K562 treated with DMSO at 1 percent for 24 hours (cell line): ENCODE measurements around the gene AKAP5. TPM values are rescaled to one million over a fixed set of nuclear protein-coding genes. Genes with fewer than 3 reads are reported as not detected.

Source experiments
- total RNA-seq: library from RNA; unstranded; fragments of 300-600 nt; gene quantifications from 2 replicates; pipeline ENCODE4 v1.2.3, GENCODE V29; 2022; ENCODE audit warnings: low read depth; ENCODE audit not compliant: insufficient read depth

The AKAP5 gene, protein sequence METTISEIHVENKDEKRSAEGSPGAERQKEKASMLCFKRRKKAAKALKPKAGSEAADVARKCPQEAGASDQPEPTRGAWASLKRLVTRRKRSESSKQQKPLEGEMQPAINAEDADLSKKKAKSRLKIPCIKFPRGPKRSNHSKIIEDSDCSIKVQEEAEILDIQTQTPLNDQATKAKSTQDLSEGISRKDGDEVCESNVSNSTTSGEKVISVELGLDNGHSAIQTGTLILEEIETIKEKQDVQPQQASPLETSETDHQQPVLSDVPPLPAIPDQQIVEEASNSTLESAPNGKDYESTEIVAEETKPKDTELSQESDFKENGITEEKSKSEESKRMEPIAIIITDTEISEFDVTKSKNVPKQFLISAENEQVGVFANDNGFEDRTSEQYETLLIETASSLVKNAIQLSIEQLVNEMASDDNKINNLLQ
- total RNA-seq, result 0.29 and 0.42 TPM in 2 replicates

DNA sequence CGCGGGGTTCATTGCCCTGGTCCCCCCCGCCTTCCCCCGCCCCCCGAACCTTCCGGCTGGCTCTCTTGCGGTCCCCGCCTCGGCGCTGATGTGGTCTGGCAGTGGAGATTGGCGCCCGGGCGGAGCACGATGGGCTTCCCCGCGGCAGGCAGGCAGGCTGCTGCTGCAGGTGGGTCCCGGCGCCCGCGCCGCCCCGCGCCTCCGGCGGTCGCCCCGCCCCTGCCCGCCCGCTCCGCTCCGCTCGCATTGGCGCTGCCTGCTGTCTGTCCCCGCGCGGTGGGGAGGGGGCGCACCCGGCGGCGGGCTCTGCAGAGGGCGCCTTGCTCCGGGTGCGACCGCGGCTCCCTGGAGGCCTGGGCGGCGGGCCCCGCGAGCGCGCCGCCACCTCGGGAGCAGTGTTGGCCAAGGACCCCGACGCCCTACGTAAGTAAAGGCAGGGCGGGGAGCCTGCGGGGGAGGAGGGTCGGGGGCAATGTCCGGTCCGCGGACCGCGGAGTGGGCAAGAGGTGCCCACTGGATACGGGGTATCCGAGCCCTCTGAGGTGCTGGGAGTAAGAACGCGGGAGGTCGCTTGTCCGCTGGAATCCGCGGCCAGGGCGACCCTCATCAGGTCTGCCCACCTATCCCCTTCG lies at the start of gene AKAP5:
TSS of gene AKAP5 (plus strand) at position 309 of the 632 bp plus-strand sequence. CDS start 2,896 bp downstream, outside the sequence.

GRCh38 chr14:64503434-64504309 lies 38.4 kb downstream of the AKAP5 start, which contains the start of gene ZBTB25:
TSS of gene ZBTB25 (minus strand) at chr14:64503838. CDS start at chr14:64490533, 13,305 bp downstream.

DNA sequence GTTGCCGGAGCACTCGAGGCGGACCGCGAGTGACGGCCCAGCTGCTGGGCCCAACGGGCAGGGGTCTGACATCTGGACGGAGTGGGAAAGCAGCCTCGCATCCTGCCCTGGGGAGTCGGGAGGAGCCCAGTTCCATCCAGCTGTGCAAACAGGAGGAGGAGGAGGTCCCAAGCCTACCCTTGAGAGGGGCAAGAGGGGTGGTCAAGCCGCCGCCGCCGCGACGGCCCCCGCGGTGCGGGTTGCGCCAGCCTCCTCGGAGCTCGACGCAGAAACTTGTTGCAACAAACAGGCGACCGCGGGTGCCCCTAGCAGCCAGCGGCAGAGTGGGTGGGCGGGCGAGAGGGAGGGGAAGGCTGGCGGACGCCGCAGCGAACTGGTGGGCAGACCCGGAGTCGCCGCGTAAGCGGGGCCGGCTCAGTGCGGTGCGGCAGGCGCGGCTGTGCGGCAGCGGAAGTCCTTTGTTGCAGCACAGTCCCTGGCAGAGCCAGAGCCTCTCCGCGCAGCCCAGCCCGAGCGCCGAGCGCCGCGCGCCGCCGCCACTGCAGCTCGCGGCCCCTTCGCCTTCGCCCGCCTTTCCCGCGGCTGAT lies 39.1 kb downstream of the AKAP5 start, which contains the start of gene ZBTB1:
TSS of gene ZBTB1 (plus strand) at position 461 of the 587 bp plus-strand sequence. CDS start 16,735 bp downstream, outside the sequence.

Other genes starting within 250 kb of the AKAP5 start
- gene ESR2, start 171.1 kb upstream of the AKAP5 start, total RNA-seq, result 1.0 and 1.5 TPM in 2 replicates
- 47.3 and 47.4 TPM in 2 replicates for gene MTHFD1, start 77.1 kb upstream of the AKAP5 start, total RNA-seq
- gene ZBTB25, start 38.3 kb downstream of the AKAP5 start, total RNA-seq, result 2.4 and 3.4 TPM in 2 replicates
- gene ZBTB1, start 39.3 kb downstream of the AKAP5 start, total RNA-seq, result 14.1 and 15.7 TPM in 2 replicates
- not detected in 2 replicates for gene HSPA2, start 75.2 kb downstream of the AKAP5 start, total RNA-seq
- not detected in 2 replicates for gene PPP1R36, start 84.5 kb downstream of the AKAP5 start, total RNA-seq
- 0.06 TPM in 1 of 2 replicates, not detected in the other for gene PLEKHG3, start 238.9 kb downstream of the AKAP5 start, total RNA-seq